Fibroblast of peridontal ligament (primary cell): ENCODE data around the gene KLF1.
"Not testable (repeated sequence)": the region's sequence is repeated elsewhere in the genome, so short reads cannot be mapped to it uniquely, and the experiment has no call there.

Source experiments
- DNase-seq: peaks from one replicate; pipeline ENCODE4 v3.0.0-alpha.2; 2010; ENCODE audit errors: extremely low read depth

The KLF1 gene

GRCh38 chr19:12886969-12887747 lies at the start of gene KLF1:
Gene KLF1, minus strand, starts transcription at chr19:12887201. Its CDS starts 61 bp downstream, at chr19:12887140.
- no peak for DNase-seq

GRCh38 chr19:12936582-12936981 lies 49.6 kb upstream of the KLF1 start:
- DNase-seq = no peak

DNA sequence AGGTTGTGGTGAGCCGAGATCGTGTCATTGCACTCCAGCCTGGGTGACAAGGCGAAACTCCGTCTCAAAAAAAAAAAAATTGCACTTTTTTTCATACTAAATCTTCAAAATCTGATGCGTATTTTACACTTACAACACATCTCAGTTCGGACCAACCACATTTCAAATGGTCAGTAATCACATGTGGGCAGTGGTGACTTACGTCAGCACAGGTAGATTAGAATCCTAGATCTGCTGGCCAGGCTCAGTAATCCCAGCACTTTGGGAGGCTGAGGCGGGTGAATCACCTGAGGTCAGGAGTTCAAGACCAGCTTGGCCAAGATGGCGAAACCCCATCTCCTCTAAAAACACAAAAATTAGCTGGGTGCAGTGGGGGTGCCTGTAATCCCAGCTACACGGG lies 48.1 kb upstream of the KLF1 start:
- DNase-seq = no peak

- DNase-seq = peak; percentile 86
Measured at GRCh38 chr19:12933287-12934072, 46.5 kb upstream of the KLF1 start, which contains the start of gene FARSA. Gene FARSA, minus strand, starts transcription at chr19:12933711. Its CDS starts 15 bp downstream, at chr19:12933696.

- DNase-seq = no peak
Measured at GRCh38 chr19:12932392-12933286, 45.6 kb upstream of the KLF1 start.

DNA sequence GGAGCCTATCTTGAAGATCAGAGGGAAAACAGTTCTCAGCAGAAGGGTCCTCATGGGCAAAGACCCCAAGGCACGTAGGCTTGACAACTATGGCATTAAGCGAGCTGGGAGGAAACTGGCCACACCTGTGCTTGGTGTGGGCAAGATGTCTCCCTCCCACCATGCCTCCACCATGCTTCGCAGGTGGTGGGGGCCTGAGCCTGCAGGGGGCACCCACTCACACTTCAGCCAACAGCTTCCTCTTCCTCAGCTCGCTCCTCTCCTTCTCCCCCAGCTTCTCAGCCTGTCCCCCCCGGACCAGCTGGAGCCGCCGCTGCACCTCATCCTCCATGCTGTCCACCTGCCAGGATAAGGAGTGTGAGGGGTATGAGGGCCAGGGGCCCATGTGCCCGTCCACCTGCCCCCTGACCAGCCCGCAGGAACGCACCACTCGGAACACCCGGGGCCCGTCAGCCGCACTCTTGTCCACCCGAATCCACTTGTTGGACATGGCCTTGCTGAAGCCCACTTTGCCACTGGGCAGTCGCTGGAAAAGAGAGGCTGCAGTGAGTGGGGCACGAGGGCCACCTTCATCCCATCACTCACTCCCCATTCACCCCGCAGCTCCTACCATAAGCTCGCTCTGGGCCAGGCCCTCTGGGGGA lies 43.1 kb upstream of the KLF1 start:
- DNase-seq = no peak

DNA sequence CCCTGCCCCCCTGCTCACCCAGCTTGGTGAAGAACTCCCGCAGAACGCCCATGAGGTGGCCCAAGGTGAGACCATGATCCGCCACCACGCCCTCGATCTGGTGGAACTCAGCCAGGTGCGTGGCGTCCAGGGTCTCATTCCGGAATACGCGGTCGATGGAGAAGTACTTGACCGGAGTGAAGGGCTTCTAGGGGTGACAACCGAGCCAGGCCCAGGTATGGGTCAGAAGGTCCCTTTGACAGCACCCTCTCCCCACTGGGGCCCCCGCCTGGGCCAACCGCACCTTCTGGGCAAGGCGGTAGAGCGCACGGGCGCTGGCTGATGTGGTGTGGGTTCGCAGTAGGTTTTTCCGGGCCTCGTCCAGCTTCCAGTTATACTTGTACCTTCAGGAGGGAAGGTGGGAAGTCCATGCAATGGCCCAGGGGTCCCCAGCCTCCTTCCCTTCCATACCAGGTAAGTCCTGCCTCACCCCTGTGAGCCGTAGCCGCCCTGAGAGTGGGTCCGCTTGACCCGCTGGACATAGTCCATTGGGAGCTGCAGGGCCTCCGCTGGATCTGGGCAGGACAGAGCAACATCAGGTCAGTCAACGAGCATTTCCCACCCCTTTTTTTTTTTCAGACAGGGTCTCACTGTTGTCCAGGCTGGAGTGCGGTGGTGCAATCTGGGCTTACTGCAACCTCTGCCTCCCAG lies 37.8 kb upstream of the KLF1 start:
- no peak for DNase-seq

GRCh38 chr19:12922959-12923358 lies 36.0 kb upstream of the KLF1 start:
- DNase-seq = no peak

- no peak for DNase-seq
Measured at GRCh38 chr19:12921047-12921446, 34.0 kb upstream of the KLF1 start.

DNA sequence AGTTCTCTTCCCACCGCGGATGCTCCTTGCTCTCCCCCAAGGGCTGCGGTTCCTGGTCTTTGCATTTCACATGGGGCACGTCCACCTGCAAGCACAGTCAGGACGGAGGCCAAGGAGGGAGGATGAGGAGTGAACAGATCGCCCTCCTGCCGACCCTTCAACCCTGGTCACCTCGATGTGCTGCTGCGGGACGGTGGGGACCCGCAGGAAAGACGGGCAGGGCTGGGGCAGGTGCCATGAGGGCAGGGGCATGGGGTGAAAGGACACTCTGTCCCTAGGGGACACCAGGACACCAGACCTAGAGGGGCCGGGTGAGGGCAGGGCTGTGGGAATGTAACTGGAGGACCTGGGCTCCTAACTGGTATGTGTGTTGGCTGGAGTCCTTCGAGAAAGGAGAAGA lies 31.3 kb upstream of the KLF1 start:
- no peak for DNase-seq

DNA sequence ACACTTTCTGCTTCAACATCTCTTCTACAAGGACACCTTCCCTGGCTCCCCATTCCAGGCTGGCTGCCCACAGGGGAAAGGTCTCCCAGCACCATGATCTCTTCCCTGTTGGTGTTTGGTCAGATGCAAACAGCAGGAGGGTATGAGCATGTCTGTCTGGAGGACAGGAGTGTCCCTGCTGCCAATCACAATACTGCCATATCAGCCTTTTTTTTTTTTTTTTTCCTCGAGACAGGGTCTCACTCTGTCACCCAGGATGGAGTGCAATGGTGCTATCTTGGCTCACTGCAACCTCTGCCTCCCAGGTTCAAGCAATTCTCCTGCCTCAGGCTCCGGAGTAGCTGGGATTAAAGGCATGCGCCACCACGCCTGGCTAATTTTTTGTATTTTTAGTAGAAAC lies 28.9 kb upstream of the KLF1 start:
- DNase-seq = not testable (repeated sequence)

- peak; percentile 44 for DNase-seq
Measured at GRCh38 chr19:12913851-12914690, 27.1 kb upstream of the KLF1 start.

DNA sequence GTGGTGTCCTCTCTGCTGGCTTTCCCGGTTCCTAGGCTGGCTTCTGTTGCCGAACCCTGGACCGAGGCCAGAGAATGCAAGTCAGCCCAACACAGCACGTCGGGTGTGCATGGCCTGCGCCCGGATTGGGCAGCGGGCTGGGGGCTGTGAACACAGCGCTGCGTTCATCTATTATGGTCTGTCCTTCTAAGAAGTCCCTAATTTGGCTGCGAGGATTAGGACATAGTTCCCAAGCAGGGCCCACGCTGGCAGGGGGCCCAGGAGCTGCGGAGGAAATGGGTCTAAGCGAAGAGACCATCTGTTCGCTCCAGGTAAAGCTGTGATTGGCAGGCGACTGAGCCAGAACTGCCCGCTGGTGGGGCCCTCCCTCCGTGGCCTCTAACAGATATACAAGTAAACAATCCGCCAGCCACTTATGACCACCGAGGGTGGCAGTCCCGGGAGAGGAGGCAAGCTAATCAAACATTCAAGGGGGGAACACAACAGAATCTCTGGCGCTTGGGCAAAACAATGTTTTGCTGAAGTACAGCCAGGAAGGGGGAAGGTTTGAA lies 26.1 kb upstream of the KLF1 start:
- peak; percentile 55 for DNase-seq

DNA sequence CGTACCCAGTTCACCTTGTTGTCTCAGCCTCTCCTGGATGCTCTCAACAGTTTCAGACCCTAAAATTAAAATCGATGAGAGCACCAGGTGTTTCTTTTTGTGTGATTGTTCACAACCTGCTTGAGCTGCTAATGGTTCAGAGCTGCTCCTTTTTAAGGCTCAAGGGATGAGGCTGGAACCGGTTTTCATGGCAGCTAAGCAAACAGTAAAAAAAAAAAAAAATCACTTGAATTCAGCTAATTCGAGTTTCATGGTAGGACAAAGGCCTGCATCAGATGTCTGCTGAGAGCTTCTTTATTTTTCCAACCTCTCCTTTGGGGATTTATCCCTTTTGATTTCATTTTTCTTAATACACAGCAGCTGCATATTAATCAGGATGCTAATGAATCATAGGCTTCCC lies 25.6 kb upstream of the KLF1 start:
- DNase-seq = peak; percentile 3

GRCh38 chr19:12907166-12907565 lies 20.2 kb upstream of the KLF1 start:
- DNase-seq = no peak

DNA sequence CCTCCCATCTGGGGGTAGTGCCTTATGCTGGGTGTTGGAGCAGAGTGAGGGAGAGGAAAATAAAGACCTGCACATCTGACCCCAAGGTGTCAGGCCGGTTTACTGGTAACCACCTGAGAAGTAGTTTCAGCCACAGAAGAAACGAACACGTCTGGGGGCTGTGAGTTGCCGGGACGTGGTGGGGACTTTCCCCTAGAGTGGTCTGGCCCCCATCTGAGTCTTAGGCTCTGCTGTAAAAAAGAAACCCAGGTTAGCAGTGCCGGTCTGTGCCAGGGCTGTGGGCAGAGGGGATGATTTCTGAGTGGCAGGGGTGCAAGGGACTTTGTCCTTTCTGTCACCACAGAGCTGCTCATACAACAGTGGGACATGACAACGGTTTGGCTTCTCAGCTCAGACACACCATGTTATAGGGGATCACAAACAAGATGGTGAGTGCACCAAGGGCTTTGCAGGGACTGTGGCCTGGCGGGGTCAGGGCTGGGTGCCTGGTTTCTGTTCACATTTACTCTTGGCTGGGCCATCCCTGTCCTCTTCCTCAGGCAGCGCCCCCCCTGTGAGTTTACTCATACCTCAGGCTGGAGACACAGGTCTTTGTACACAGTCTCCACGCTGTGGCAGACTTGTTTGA lies 13.0 kb upstream of the KLF1 start:
- no peak for DNase-seq

DNA sequence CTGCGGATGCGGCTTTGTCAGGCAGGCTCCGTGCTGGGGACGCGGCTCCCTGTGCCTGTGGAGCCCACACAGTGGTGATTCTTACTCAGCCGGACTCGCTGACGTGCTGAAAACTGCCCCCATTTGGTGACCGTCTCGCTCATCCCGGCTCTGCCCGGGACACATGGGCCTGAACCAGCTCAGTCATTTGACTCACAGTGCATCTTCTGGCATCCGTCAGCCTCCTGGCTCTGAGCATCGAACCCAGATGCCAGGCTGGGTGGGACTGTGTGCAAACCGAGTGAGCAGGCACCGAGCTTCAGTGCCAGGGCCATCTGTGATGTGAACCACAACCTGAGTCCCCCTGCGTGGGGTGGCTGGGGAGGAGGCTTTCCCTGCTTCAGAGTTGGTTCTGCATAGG lies 9.5 kb upstream of the KLF1 start:
- DNase-seq = no peak

- DNase-seq = no peak
Measured at GRCh38 chr19:12893582-12893981, 6.6 kb upstream of the KLF1 start.

GRCh38 chr19:12891553-12892021 lies 4.6 kb upstream of the KLF1 start:
- no peak for DNase-seq
